Esophagus squamous epithelium (tissue), 4 donors: ENCODE results near the gene MORN1.

Experiments used
- POLR2A ChIP-seq, 4 donors: fragments of 450-650 bp; IDR thresholded peaks; one replicate each; pipeline ENCODE4 v1.6.1; 2017; ENCODE audit warnings: antibody characterized with exemption in 4 of 4, mild to moderate bottlenecking in 4 of 4, moderate library complexity in 3 of 4
- TF ChIP-seq, protein P1 (sequence below), 6 experiments: fragments of 450-650 bp in 4 of 6; fragments of 200-600 bp in 2 of 6; sonication (generic) in 2 of 6; IDR thresholded peaks; one replicate each; pipeline ENCODE4 v1.5.1; 2016 to 2019; ENCODE audit warnings: antibody characterized with exemption in 6 of 6, mild to moderate bottlenecking in 4 of 6, moderate library complexity in 4 of 6

DNA sequence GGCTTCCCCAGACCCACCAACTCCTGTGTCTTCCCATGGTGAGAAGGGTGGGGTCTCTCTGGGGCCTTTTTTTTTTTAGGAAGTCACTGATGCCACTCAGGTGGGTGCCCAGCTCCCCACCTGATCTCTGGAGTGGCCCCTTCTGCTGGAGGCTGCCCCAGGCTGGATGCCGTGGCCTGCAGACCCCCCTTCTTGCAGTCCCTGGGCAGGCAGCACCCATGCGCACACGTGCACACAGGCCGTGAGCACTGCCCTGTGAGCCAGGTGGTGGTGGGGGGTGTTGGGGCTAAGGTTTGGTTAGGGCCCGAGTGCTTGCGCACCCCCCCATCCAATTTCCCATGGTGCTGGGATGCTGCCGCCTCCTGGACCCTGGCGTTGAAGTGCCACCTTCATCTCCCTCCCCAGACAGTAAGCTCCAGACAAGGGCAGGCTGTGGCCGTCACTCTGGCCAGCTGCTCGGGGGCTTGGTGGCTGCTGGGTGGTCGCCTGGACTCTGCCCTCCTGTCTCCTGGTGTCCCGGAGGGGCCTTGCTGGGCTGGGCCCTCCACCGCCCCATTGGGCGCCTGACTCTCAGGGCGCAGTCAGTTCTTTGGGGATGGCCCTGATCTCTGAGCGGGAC lies 112.7 kb downstream of the MORN1 start:
- TF ChIP-seq, protein P1, sequence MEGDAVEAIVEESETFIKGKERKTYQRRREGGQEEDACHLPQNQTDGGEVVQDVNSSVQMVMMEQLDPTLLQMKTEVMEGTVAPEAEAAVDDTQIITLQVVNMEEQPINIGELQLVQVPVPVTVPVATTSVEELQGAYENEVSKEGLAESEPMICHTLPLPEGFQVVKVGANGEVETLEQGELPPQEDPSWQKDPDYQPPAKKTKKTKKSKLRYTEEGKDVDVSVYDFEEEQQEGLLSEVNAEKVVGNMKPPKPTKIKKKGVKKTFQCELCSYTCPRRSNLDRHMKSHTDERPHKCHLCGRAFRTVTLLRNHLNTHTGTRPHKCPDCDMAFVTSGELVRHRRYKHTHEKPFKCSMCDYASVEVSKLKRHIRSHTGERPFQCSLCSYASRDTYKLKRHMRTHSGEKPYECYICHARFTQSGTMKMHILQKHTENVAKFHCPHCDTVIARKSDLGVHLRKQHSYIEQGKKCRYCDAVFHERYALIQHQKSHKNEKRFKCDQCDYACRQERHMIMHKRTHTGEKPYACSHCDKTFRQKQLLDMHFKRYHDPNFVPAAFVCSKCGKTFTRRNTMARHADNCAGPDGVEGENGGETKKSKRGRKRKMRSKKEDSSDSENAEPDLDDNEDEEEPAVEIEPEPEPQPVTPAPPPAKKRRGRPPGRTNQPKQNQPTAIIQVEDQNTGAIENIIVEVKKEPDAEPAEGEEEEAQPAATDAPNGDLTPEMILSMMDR (IDR thresholded peaks at IDR 0.05): no peak
- TF ChIP-seq POLR2A (IDR thresholded peaks at IDR 0.05): no peak
